Embryonic facial prominence (tissue), 1 donor: ENCODE data around the gene FTHL17.
A peak's percentile ranks its signal among the peaks of the same experiment; 100 is the strongest.

ENCODE experiments used
- DNase-seq: peaks from one replicate; pipeline ENCODE4 v3.0.0-alpha.2; 2016; ENCODE audit errors: extremely low spot score

Gene FTHL17

GRCh38 chrX:31038575-31039326, 33.1 kb downstream of the FTHL17 start:
- peak; percentile 9 for DNase-seq

DNA sequence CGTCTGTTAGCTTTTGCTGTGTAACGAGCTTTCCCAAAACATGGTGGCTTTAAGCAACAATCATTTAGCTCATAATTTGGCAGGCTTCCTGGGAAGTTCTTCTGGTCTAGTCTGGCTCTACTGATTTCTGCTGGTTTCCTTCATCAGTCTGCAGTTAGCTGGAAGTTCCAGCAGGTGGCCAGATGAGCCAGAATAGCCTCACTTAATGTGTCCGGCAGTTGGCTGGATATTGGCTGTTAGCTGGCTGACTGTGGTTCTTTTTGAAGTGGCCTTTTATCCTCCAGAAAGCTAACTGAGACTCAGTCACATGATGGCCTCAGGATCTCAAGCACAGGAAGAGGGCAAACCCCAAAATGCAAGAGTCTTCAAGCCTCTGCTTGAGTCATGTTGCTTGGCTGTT, 34.9 kb downstream of the FTHL17 start:
- DNase-seq, result no peak

DNA sequence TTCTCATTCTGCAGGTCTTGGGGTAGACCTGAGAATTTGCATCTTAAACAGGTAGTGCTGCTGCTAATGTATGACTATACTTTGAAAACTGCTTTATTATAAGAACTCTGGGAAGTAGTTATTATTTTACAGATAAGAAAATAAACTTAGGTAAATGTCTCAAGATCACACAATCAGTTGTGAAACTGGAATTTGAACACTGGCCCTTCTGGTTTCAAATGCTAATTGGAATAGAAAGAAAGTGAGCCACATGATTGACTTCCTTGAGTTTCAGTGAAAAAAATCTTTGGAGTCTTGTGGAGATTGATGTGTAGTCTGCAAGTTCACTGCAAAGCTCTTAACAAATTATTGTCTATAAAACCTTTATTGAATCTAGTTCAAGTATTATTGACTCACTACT, 44.5 kb downstream of the FTHL17 start:
- DNase-seq, result no peak

DNA sequence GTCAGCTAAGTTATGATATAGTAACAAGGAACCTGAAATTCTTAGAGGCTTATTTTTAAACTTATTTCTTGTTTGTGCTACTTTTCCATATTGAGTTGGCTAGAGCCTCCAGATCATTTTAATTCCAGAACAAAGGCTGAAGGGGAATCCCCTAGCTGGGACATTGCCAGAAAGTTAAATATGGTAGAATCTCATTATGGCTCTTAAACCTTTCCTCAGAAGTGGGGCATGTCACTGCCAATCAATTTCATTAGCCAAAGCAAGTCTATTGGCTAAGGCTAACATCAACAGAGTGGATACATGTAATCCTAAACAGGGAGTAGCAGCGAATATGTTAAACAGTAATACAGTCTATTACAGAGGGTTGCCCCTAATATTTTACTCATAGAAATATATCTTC, 47.0 kb downstream of the FTHL17 start:
- no peak for DNase-seq

GRCh38 chrX:31021537-31021936, 50.3 kb downstream of the FTHL17 start:
- no peak for DNase-seq
